Tibial artery (tissue), 4 donors: ENCODE measurements around the gene AK5.

Experiments used
- DNase-seq, 2 donors: peaks; one replicate each; pipeline ENCODE4 v3.0.0-alpha.2; 2019
- H3K27ac ChIP-seq, 2 donors: fragments of 200-600 bp; sonication (generic) in 1 of 2; 1 replicate in 1 of 2; 2 replicates in 1 of 2; pipeline ENCODE4 v1.5.1; 2018 to 2019; ENCODE audit warnings: mild to moderate bottlenecking in 1 of 2
- H3K27me3 ChIP-seq, 2 donors: fragments of 200-600 bp; sonication (generic) in 1 of 2; one replicate each; pipeline versions ENCODE4 v1.5.1 to v1.6.0; 2016 to 2019
- H3K36me3 ChIP-seq, 3 donors: fragments of 200-600 bp; sonication (generic) in 2 of 3; one replicate each; pipeline ENCODE4 v1.5.1; 2016 to 2019; ENCODE audit warnings: mild to moderate bottlenecking in 2 of 3
- H3K4me1 ChIP-seq, 4 donors: fragments of 200-600 bp; sonication (generic) in 2 of 4; 1 replicate in 3 of 4; 2 replicates in 1 of 4; pipeline ENCODE4 v1.5.1; 2016 to 2019
- H3K4me3 ChIP-seq, 2 donors: fragments of 200-600 bp; sonication (generic) in 1 of 2; 1 replicate in 1 of 2; 2 replicates in 1 of 2; pipeline ENCODE4 v1.5.1; 2018 to 2019; ENCODE audit warnings: mild to moderate bottlenecking in 2 of 2
- H3K9me3 ChIP-seq, 3 donors: fragments of 200-600 bp; sonication (generic) in 1 of 3; one replicate each; pipeline ENCODE4 v1.5.1; 2016 to 2019
- CTCF ChIP-seq, 2 experiments: fragments of 200-600 bp in 1 of 2; fragments of 450-650 bp in 1 of 2; IDR thresholded peaks; one replicate each; pipeline ENCODE4 v1.5.1; 2017 to 2019; ENCODE audit warnings: antibody characterized with exemption in 2 of 2, mild to moderate bottlenecking in 1 of 2, moderate library complexity in 1 of 2
- intact Hi-C: fragments of 100-400 bp; cut with DNase I; formaldehyde crosslinking; loops from one replicate; pipeline ENCODE4 v1.15.0; 2023; ENCODE audit warnings: low total_unique reads

The AK5 gene

GRCh38 chr1:77319036-77319705 is 37.4 kb downstream of the AK5 start:
- no peaks in the 10 kb centered on the region for H3K27me3 ChIP-seq
- H3K4me3 ChIP-seq, result no peak overlapping the region
- intact Hi-C loops, result no loop called here
- no peak for TF ChIP-seq CTCF (IDR thresholded peaks at IDR 0.05)
- no peak overlapping the region for H3K27ac ChIP-seq
- no peaks in the 10 kb centered on the region for H3K9me3 ChIP-seq
- DNase-seq, result no peak
- H3K4me1 ChIP-seq, result peaks cover 0 to 7% (median 0%) of the 10 kb centered on the region in 4 donors
- no peaks in the 10 kb centered on the region for H3K36me3 ChIP-seq

- no peak for DNase-seq
- H3K4me3 ChIP-seq, result no peak overlapping the region
- no peaks in the 10 kb centered on the region for H3K36me3 ChIP-seq
- no peaks in the 10 kb centered on the region for H3K9me3 ChIP-seq
- TF ChIP-seq CTCF (IDR thresholded peaks at IDR 0.05), result no peak
- H3K27ac ChIP-seq, result no peak overlapping the region
- intact Hi-C loops, result no loop called here
- H3K4me1 ChIP-seq, result peaks cover 0 to 7% (median 0%) of the 10 kb centered on the region in 4 donors
- H3K27me3 ChIP-seq, result no peaks in the 10 kb centered on the region
Measured at GRCh38 chr1:77322061-77322900, 40.5 kb downstream of the AK5 start.

- H3K4me3 ChIP-seq, result no peak overlapping the region
- no peaks in the 10 kb centered on the region for H3K36me3 ChIP-seq
- H3K27ac ChIP-seq, result no peak overlapping the region
- intact Hi-C loops, result no loop called here
- no peak for TF ChIP-seq CTCF (IDR thresholded peaks at IDR 0.05)
- H3K4me1 ChIP-seq, result peaks cover 0 to 8% (median 0%) of the 10 kb centered on the region in 4 donors
- no peaks in the 10 kb centered on the region for H3K9me3 ChIP-seq
- H3K27me3 ChIP-seq, result no peaks in the 10 kb centered on the region
- no peak for DNase-seq
Measured at GRCh38 chr1:77333501-77333900, 51.7 kb downstream of the AK5 start.

- no peak overlapping the region for H3K4me3 ChIP-seq
- no peak overlapping the region for H3K27ac ChIP-seq
Measured at GRCh38 chr1:77336729-77337128, 54.9 kb downstream of the AK5 start.

GRCh38 chr1:77339326-77339725 is 57.5 kb downstream of the AK5 start:
- H3K4me3 ChIP-seq, result no peak overlapping the region
- no peak for TF ChIP-seq CTCF (IDR thresholded peaks at IDR 0.05)
- H3K9me3 ChIP-seq, result no peaks in the 10 kb centered on the region
- H3K36me3 ChIP-seq, result no peaks in the 10 kb centered on the region
- DNase-seq, result no peak
- H3K27me3 ChIP-seq, result no peaks in the 10 kb centered on the region
- no peaks in the 10 kb centered on the region for H3K4me1 ChIP-seq
- H3K27ac ChIP-seq, result no peak overlapping the region
- intact Hi-C loops, result no loop called here

More at GRCh38 chr1:77336729-77337128, 54.9 kb downstream of the AK5 start:
- TF ChIP-seq CTCF (IDR thresholded peaks at IDR 0.05), result no peak
- Histone ChIP-seq H3K36me3 (no peaks in the 10 kb centered on the region), H3K9me3 (no peaks in the 10 kb centered on the region), H3K27me3 (no peaks in the 10 kb centered on the region), H3K4me1 (no peaks in the 10 kb centered on the region)
- DNase-seq, result no peak
- intact Hi-C loops, result no loop called here
